Endothelial cell (in vitro differentiated cells): ENCODE results near the gene LRRC26. TPM values are rescaled to one million over a fixed set of nuclear protein-coding genes. Genes with fewer than 3 reads are reported as not detected.

Source experiments
- DNase-seq: peaks from one replicate; pipeline ENCODE4 v3.0.0; 2021; ENCODE audit warnings: low spot score
- H3K27ac Mint-ChIP-seq: one replicate; pipeline ENCODE4 v1.8.0; 2021; ENCODE audit warnings: mixed read lengths, inconsistent platforms; ENCODE audit not compliant: unreplicated experiment
- H3K27me3 Mint-ChIP-seq: one replicate; pipeline ENCODE4 v1.8.0; 2021; ENCODE audit warnings: mild to moderate bottlenecking, moderate library complexity, mixed read lengths, inconsistent platforms; ENCODE audit not compliant: unreplicated experiment
- H3K36me3 Mint-ChIP-seq: one replicate; pipeline ENCODE4 v1.8.0; 2021; ENCODE audit warnings: mild to moderate bottlenecking, low read depth, mixed read lengths, inconsistent platforms; ENCODE audit not compliant: unreplicated experiment
- H3K4me1 Mint-ChIP-seq: one replicate; pipeline ENCODE4 v1.8.0; 2021; ENCODE audit warnings: mild to moderate bottlenecking, mixed read lengths, inconsistent platforms; ENCODE audit not compliant: unreplicated experiment
- H3K4me3 Mint-ChIP-seq: one replicate; pipeline ENCODE4 v1.8.0; 2021; ENCODE audit warnings: mild to moderate bottlenecking, mixed read lengths, inconsistent platforms; ENCODE audit not compliant: unreplicated experiment
- H3K9me3 Mint-ChIP-seq: one replicate; pipeline ENCODE4 v1.8.0; 2021; ENCODE audit warnings: mixed read lengths, inconsistent platforms; ENCODE audit not compliant: unreplicated experiment
- CTCF ChIP-seq: fragments of 200-600 bp; sonication (generic); IDR thresholded peaks from one replicate; pipeline ENCODE4 v1.5.0; 2021; ENCODE audit warnings: antibody characterized with exemption; ENCODE audit not compliant: unreplicated experiment
- total RNA-seq: library from RNA; stranded (reverse); fragmentation: NEBNext Ultra II Directional; extraction: Animal tissue kit (Norgen Biotek cat#: 25700); gene quantifications from one replicate; pipeline ENCODE4 v1.2.1, GENCODE V29; 2021; ENCODE audit not compliant: unreplicated experiment

The LRRC26 gene
- total RNA-seq, 1 donor from 2014 or later: not detected

- Mint-ChIP-seq H3K36me3 (peaks cover 4% of the 10 kb centered on the region), H3K27ac (no peak overlapping the region), H3K9me3 (no peaks in the 10 kb centered on the region), H3K4me3 (no peak overlapping the region), H3K4me1 (peaks cover 3% of the 10 kb centered on the region), H3K27me3 (peaks cover 34% of the 10 kb centered on the region)
- TF ChIP-seq CTCF: no peak
- DNase-seq: no peak
Observed at GRCh38 chr9:137141050-137141810, 28.6 kb downstream of the LRRC26 start.

- Mint-ChIP-seq H3K36me3 (peaks cover 4% of the 10 kb centered on the region), H3K4me1 (peaks cover 3% of the 10 kb centered on the region), H3K9me3 (no peaks in the 10 kb centered on the region), H3K4me3 (peak overlapping the region; percentile 35), H3K27me3 (peaks cover 36% of the 10 kb centered on the region), H3K27ac (no peak overlapping the region)
- DNase-seq: no peak
- TF ChIP-seq CTCF: no peak
Observed at GRCh38 chr9:137140151-137141012, 29.5 kb downstream of the LRRC26 start.

- H3K4me3 Mint-ChIP-seq: no peak overlapping the region
- H3K4me1 Mint-ChIP-seq: peaks cover 3% of the 10 kb centered on the region
- peaks cover 4% of the 10 kb centered on the region for H3K36me3 Mint-ChIP-seq
- no peak for TF ChIP-seq CTCF
- no peak for DNase-seq
- no peaks in the 10 kb centered on the region for H3K9me3 Mint-ChIP-seq
- H3K27me3 Mint-ChIP-seq: peaks cover 36% of the 10 kb centered on the region
- no peak overlapping the region for H3K27ac Mint-ChIP-seq
Observed at GRCh38 chr9:137139468-137140150, 30.2 kb downstream of the LRRC26 start.

GRCh38 chr9:137138722-137139467 lies 31.0 kb downstream of the LRRC26 start, which contains the start of gene GRIN1:
GRIN1 (plus strand) TSS chr9:137139154; CDS start chr9:137139487, 333 bp downstream.
- Mint-ChIP-seq H3K9me3 (no peaks in the 10 kb centered on the region), H3K27me3 (peaks cover 34% of the 10 kb centered on the region), H3K4me3 (no peak within 1 kb of the TSS), H3K4me1 (peaks cover 3% of the 10 kb centered on the region), H3K36me3 (peaks cover 4% of the 10 kb centered on the region), H3K27ac (no peak within 1 kb of the TSS)
- DNase-seq: peak; percentile 65
- TF ChIP-seq CTCF: no peak
